Pons (tissue), 1 donor: ENCODE data around the gene MTMR12.

Source experiments
- DNase-seq: peaks from one replicate; pipeline ENCODE4 v3.0.0-alpha.2; 2016; ENCODE audit warnings: low spot score

The MTMR12 gene

GRCh38 chr5:32274548-32275395, 38.0 kb downstream of the MTMR12 start:
- DNase-seq, result no peak

- no peak for DNase-seq
These were observed 38.9 kb downstream of the MTMR12 start for GRCh38 chr5:32273821-32274220.

- no peak for DNase-seq
These were observed 40.0 kb downstream of the MTMR12 start for GRCh38 chr5:32272746-32273145.

DNA sequence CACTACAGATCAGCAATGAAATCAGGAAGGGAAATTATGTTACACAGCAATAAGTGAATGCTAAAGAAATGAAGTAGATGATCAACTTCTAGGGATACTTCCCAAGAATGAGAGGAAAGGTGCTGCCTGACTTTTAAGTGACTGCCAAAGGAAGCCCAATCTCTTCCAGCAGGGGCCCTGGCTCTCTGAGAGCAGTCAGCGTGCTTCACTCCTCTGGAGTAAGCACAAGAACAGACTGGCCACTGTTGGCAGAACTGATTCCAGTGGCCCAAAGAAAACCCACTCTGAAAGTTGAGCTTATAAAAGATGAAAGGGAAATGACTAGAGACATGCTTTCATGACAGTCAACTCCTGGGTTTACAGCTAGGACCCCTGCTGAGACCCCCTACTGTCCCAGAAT, 41.8 kb downstream of the MTMR12 start:
- DNase-seq, result no peak

DNA sequence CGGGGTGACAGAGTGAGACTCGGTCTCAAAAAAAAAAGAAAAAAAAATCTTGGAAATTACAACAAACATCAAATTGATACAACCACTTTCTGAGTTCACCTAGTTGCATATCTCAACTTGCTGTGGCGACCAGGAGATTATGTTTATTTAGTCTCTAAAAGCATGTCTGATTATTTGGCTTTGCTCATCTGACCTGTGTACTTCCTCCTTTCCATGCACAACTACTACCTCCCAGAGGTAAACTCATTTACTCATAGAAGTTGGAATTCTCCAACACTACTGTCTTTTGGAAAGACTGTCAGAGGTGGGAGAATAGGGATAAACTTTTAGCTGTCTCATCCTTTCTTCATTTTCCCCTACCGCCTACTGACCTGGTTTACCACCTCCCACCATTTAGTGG, 42.6 kb downstream of the MTMR12 start:
- DNase-seq, result no peak

GRCh38 chr5:32265902-32266301, 46.8 kb downstream of the MTMR12 start:
- DNase-seq, result no peak

DNA sequence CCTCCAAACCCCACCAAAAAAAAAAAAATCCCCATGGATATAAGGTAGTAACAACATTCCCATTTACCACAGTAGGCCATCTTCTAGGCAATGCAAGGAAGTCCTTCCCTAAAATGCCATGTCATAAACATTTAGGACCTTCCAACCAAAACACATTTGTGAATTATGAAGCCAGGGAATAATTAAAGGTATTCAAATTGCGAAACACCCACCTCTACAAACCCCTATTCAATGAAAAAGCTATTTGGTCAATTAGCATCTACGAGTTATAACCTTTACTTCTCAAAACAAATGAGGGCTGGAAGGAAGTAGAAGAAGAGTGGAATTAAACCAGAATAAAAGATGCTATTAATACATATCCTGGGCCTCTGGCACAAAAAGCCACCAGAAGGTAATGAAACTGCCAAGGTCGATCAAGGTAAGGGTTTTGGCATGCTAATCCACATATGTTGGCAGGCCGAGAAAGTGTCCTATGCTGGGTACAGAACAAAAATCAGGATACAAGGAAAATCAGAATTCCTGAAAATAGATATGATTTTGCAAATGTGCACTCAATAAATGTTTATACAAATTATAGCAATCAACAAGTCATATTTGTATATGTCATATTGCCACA, 47.7 kb downstream of the MTMR12 start:
- DNase-seq, result no peak

DNA sequence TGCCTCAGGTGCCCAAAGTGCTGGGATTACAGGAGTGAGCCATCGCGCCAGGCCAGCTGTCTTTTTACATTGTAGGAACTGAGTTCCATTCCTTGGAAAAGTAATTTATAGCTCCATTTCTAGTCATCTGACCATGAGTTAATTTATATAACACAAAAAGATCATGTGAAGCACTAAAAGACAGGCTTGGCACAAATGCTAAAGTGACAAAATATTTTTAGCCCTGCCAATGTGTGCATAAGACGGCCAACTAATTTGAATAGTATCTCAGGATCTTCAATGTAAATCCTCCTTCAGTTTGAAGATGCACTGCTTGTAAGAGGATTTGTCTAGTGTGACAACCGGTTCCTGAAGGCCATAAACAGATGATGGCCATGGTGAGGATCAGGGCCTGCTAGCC, 49.1 kb downstream of the MTMR12 start:
- no peak for DNase-seq

GRCh38 chr5:32261198-32261597, 51.5 kb downstream of the MTMR12 start:
- DNase-seq, result no peak

DNA sequence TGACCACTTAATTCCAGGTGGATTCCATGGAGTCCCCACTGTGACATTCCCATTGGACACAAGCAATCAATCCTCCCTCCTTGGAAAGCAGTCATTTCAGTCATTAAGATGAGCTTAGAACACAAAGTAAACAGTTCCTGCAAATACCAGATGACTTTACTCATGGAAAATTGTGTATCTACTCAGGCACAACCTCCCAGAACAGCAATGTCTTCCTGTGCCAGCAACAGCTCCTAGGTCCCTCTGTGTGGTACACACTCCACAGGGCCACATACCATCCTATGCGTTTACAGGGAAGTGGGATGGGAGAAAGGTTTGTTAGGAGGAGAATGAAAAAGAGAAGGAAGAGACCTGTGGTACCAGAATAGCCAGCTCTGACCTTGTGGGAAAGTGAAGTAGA, 53.7 kb downstream of the MTMR12 start:
- DNase-seq, result no peak

GRCh38 chr5:32258424-32258823, 54.3 kb downstream of the MTMR12 start:
- no peak for DNase-seq

DNA sequence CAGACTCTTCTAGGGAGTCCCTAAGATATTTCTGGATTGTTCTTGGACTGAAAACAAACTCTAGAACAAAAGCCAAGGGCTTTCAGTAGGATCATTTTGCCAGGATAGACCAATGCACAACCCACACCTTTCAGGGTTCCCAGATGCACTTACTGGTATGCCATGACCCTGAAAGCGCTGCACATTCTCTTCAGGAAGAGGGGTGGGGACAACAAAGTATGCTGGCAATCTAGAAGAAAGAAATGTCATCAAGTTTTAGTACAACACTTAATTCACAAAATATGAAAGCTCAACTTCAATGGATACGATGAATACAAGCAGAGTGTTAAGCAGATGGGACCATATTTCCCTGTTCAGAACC, 57.2 kb downstream of the MTMR12 start:
- DNase-seq, result no peak

GRCh38 chr5:32254881-32255539, 57.7 kb downstream of the MTMR12 start:
- no peak for DNase-seq

- DNase-seq, result no peak
These were observed 60.8 kb downstream of the MTMR12 start for GRCh38 chr5:32251871-32252458.

- no peak for DNase-seq
These were observed 63.1 kb downstream of the MTMR12 start for GRCh38 chr5:32249668-32250067.

GRCh38 chr5:32245742-32246141, 67.0 kb downstream of the MTMR12 start:
- DNase-seq, result no peak

GRCh38 chr5:32244017-32244416, 68.7 kb downstream of the MTMR12 start:
- DNase-seq, result no peak

DNA sequence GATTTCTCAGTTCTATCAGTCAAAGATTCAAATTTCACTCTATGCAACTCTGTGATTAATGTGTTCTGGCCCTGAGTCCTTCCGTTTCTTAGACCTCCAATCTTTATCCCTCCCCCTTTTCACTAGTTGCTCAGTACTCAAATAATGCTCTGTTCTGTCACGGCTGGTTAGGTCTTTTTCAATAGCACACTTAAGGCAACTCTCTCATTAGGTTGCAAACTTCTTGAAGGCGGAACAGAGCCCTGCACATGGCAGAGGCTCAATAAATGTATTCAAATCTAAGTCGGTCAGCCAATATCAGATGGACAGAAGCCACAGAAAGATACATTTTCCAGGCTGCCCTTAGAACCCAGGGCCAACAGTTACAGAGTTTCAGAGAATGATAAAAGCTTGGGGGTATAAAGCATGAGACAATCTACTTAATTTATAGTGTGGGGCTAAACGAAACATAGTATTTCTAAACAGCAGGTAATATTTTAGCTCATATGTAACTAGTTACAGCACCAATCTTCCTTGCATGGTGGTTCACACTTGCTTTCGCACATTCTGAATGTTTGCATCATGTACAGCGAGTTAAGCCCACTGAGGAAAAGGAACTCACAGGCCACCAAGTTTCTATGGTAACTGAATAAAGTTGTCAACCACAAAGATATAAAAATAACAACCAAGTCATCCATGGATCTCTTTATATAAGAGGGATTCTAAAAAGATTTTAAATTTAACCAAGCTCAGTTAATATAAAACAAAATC, 71.5 kb downstream of the MTMR12 start:
- no peak for DNase-seq

DNA sequence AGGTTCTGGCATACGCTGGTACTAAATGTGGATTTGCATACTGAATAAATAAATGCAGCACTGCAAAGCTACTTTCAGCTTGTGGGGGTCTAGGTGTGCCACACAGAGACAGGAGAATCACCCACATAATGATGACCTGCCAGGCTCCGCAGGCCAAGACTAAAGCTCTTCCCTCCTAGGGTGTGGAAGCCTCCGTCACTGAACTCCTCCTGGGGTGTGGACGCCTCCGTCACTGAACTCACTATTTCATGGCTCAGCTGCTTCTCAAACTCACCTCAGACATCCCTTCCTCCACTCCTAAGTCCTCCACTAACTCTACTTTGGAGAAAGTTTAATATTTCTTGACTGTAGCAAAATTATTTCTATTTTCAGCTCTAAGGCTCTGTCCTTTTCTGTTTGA, 73.4 kb downstream of the MTMR12 start:
- no peak for DNase-seq

DNA sequence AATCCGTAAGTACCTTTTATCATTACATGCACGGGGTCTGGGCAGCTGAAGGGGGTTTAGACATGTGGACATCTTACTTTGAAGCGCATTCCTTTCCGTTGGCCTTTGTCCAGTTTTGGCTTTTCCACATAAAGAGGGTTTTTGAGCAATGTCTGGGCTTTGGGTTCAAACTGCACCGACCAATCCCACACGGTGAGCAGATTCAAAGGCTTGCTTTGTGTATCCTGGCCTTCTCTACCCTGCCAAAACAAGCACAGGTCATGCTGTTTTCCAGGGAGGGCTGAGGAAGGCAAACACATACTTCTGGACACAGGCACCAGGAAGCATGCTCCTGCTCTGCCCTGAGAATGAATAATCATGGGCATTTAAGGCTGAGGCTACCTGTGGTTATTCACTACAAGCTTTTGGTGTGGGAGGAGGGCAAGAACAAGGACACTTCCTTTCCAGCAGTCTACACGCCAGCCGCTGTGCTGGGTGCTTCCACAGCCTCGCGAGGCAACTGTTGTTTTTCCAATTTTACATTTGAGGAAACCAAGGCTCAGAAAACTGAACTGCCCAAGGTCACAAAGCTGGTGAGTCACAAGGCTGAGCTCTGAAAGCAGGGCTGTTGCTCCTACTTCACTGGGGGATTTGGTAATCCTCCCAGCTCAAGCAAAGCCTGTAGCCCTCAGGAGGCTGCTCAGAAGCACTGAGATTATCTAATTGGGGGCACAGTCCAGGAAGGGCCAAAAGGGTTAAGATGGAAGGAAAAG, 78.9 kb downstream of the MTMR12 start:
- peak; percentile 57 for DNase-seq

GRCh38 chr5:32233220-32233695, 79.5 kb downstream of the MTMR12 start:
- DNase-seq, result no peak
